DND-41 (cell line): Measurements from ENCODE around the gene PDE7B.

Source experiments
- ATAC-seq: fragments of 200-7000 bp; cut with Tn5 transposase; 3 replicates; pipeline ENCODE4 v1.9.1; 2021; ENCODE audit warnings: low read depth; ENCODE audit not compliant: insufficient read depth
- DNase-seq: peaks from one replicate; pipeline ENCODE4 v3.0.0-alpha.2; 2020
- H2AFZ ChIP-seq: 2 replicates; pipeline ENCODE4 v1.6.0; 2012; ENCODE audit warnings: low read depth, low read length
- H3K27ac ChIP-seq: 2 replicates; pipeline ENCODE4 v1.5.1; 2012; ENCODE audit warnings: low read length, inconsistent platforms
- H3K27me3 ChIP-seq: fragments of 200-600 bp; sonication (generic); 2 replicates; pipeline ENCODE4 v1.6.0; 2012; ENCODE audit warnings: low read length, mild to moderate bottlenecking, inconsistent platforms; ENCODE audit not compliant: insufficient read depth, poor library complexity
- H3K36me3 ChIP-seq: 2 replicates; pipeline ENCODE4 v1.5.1; 2012; ENCODE audit warnings: low read length, inconsistent platforms; ENCODE audit not compliant: insufficient read depth
- H3K4me1 ChIP-seq: 2 replicates; pipeline ENCODE4 v1.5.1; 2012; ENCODE audit warnings: mild to moderate bottlenecking, low read length; ENCODE audit not compliant: insufficient read depth
- H3K4me2 ChIP-seq: 2 replicates; pipeline ENCODE4 v1.6.0; 2012; ENCODE audit warnings: mild to moderate bottlenecking, moderate library complexity, low read length, inconsistent platforms; ENCODE audit not compliant: insufficient read depth
- H3K4me3 ChIP-seq, 2 experiments: fragments of 200-600 bp in 1 of 2; shearing (Covaris generic) in 1 of 2; 2 replicates each; pipeline ENCODE4 v1.5.1; 2012 to 2016; ENCODE audit warnings: inconsistent platforms in 2 of 2, low read length in 2 of 2, mild to moderate bottlenecking in 2 of 2, low read depth in 1 of 2, moderate library complexity in 1 of 2
- H3K79me2 ChIP-seq: 2 replicates; pipeline ENCODE4 v1.6.0; 2012; ENCODE audit warnings: low read length, inconsistent platforms; ENCODE audit not compliant: insufficient read depth
- H3K9ac ChIP-seq: 2 replicates; pipeline ENCODE4 v1.6.0; 2012; ENCODE audit warnings: low read depth, mild to moderate bottlenecking, inconsistent platforms, low read length, moderate library complexity
- H3K9me3 ChIP-seq: 2 replicates; pipeline ENCODE4 v1.5.1; 2012; ENCODE audit warnings: low read length, moderate library complexity, mild to moderate bottlenecking, inconsistent platforms; ENCODE audit not compliant: insufficient read depth, severe bottlenecking
- H4K20me1 ChIP-seq: 2 replicates; pipeline ENCODE4 v1.6.0; 2012; ENCODE audit warnings: low read length; ENCODE audit not compliant: insufficient read depth
- EZH2 ChIP-seq: IDR thresholded peaks from 3 replicates; pipeline ENCODE4 v1.6.1; 2012; ENCODE audit warnings: borderline replicate concordance, low read depth, mild to moderate bottlenecking, moderate library complexity, low read length, inconsistent platforms; ENCODE audit not compliant: severe bottlenecking
- TF ChIP-seq, protein P1 (sequence below): IDR thresholded peaks from 2 replicates; pipeline ENCODE4 v1.5.1; 2012; ENCODE audit warnings: borderline replicate concordance, low read length, moderate library complexity, mild to moderate bottlenecking; ENCODE audit not compliant: poor library complexity, severe bottlenecking; ENCODE audit errors: extremely low read depth

Gene PDE7B

DNA sequence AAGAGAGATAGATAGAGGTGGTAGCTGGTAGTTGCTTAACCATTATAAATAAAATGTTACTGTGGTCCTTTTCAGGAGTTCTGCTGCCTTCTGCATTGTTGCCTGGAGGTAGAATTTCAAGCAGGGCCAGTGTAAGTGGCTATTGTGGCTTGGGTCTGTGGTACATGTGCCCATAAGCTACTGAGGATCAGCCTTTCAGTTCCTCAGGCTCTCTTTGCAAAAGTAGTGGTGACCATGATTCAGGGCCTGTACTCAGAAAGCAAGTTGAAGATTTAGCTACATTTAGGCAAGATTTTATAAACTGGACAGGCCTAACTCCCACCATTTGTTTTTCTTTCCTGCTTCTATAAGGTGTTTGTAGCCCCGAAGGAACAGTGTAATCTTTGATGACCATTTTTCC lies 199.0 kb downstream of the PDE7B start:
- no peaks in the 10 kb centered on the region for H3K4me1 ChIP-seq
- no peak overlapping the region for H2AFZ ChIP-seq
- no peak overlapping the region for H3K4me3 ChIP-seq
- H3K36me3 ChIP-seq: no peaks in the 10 kb centered on the region
- no peak overlapping the region for H3K4me2 ChIP-seq
- DNase-seq (no peak), ATAC-seq (no peak)
- TF ChIP-seq EZH2: no peak
- TF ChIP-seq, protein P1, sequence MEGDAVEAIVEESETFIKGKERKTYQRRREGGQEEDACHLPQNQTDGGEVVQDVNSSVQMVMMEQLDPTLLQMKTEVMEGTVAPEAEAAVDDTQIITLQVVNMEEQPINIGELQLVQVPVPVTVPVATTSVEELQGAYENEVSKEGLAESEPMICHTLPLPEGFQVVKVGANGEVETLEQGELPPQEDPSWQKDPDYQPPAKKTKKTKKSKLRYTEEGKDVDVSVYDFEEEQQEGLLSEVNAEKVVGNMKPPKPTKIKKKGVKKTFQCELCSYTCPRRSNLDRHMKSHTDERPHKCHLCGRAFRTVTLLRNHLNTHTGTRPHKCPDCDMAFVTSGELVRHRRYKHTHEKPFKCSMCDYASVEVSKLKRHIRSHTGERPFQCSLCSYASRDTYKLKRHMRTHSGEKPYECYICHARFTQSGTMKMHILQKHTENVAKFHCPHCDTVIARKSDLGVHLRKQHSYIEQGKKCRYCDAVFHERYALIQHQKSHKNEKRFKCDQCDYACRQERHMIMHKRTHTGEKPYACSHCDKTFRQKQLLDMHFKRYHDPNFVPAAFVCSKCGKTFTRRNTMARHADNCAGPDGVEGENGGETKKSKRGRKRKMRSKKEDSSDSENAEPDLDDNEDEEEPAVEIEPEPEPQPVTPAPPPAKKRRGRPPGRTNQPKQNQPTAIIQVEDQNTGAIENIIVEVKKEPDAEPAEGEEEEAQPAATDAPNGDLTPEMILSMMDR: no peak
- no peaks in the 10 kb centered on the region for H3K27me3 ChIP-seq
- no peak overlapping the region for H3K27ac ChIP-seq
- H4K20me1 ChIP-seq: no peaks in the 10 kb centered on the region
- no peaks in the 10 kb centered on the region for H3K9me3 ChIP-seq
- no peak overlapping the region for H3K9ac ChIP-seq
- H3K79me2 ChIP-seq: no peaks in the 10 kb centered on the region

DNA sequence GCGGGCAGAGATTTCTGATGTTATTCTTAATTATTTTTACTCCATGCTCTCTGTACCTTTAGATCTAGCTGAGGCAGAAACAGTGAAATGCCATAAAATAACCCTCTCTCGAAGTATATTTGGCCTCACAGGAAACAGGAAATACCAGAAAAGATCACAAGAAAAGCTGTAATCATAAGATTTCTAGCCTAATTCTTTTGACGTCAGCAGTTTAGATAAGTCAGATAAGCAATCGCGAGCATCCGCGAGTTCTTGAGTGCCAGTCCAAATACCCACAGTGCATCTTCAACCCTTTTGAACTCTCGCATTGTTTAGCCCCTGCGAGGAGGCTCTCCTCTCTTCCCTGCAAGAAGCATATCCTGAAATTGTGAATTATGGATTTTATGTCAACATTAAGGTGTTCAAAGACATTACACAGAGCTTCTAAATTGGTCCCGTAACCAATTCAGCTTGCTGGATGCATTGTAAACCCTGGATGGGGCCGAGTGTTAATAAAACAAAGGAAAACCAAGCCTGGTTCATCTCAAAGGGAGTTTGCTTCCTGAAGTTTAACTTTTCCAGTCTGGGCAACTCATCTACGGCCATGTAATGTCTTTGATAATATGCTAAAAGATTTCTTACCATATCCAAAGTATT lies 199.8 kb downstream of the PDE7B start:
- H2AFZ ChIP-seq: no peak overlapping the region
- no peak overlapping the region for H3K9ac ChIP-seq
- H3K4me1 ChIP-seq: no peaks in the 10 kb centered on the region
- ATAC-seq (no peak), DNase-seq (peak; percentile 8)
- H3K27me3 ChIP-seq: no peaks in the 10 kb centered on the region
- no peak overlapping the region for H3K27ac ChIP-seq
- H4K20me1 ChIP-seq: no peaks in the 10 kb centered on the region
- H3K4me2 ChIP-seq: no peak overlapping the region
- H3K4me3 ChIP-seq: no peak overlapping the region
- H3K36me3 ChIP-seq: no peaks in the 10 kb centered on the region
- H3K79me2 ChIP-seq: no peaks in the 10 kb centered on the region
- TF ChIP-seq, protein P1: no peak
- no peak for TF ChIP-seq EZH2
- H3K9me3 ChIP-seq: no peaks in the 10 kb centered on the region

DNA sequence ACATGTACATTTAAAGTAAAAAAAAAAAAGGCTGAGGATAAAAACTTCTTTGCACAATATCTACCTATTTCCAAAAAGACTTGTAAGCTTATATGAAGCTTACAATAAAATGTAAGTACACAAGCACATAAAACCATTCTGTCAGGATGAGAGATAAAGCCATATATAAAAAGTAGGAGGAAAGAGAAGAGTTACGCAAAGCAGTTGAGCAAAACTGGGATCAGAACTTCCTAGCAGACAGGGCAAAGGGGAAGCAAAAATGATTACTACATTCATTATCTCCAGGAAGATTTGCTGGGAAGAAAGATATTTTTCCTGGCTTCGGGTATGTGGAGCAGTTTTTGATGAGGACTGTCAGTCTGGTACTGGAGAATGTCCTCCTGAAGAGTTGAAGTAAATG lies 200.5 kb downstream of the PDE7B start:
- Histone ChIP-seq H2AFZ (no peak overlapping the region), H3K9me3 (no peaks in the 10 kb centered on the region), H3K4me2 (no peak overlapping the region), H3K79me2 (no peaks in the 10 kb centered on the region), H3K9ac (no peak overlapping the region), H3K4me3 (no peak overlapping the region), H4K20me1 (no peaks in the 10 kb centered on the region), H3K27ac (no peak overlapping the region), H3K36me3 (no peaks in the 10 kb centered on the region), H3K4me1 (no peaks in the 10 kb centered on the region), H3K27me3 (no peaks in the 10 kb centered on the region)
- no peak for DNase-seq
- no peak for TF ChIP-seq EZH2
- TF ChIP-seq, protein P1: no peak
- ATAC-seq: no peak

GRCh38 chr6:136058852-136059251 lies 207.4 kb downstream of the PDE7B start:
- Histone ChIP-seq H3K9ac (no peak overlapping the region), H3K4me3 (no peak overlapping the region), H3K27ac (no peak overlapping the region), H4K20me1 (no peaks in the 10 kb centered on the region), H3K79me2 (no peaks in the 10 kb centered on the region), H3K4me2 (no peak overlapping the region), H2AFZ (no peak overlapping the region), H3K4me1 (no peaks in the 10 kb centered on the region), H3K9me3 (no peaks in the 10 kb centered on the region), H3K27me3 (no peaks in the 10 kb centered on the region), H3K36me3 (no peaks in the 10 kb centered on the region)
- no peak for ATAC-seq
- no peak for DNase-seq
- TF ChIP-seq, protein P1: no peak
- no peak for TF ChIP-seq EZH2
